NOMO-1 (cell line): ENCODE measurements around the gene B3GAT1.
A peak's percentile ranks its signal among the peaks of the same experiment; 100 is the strongest.

ENCODE experiments used
- DNase-seq, 2 experiments: peaks; one replicate each; lab custom pipeline; 2025; ENCODE audit not compliant: unreplicated experiment in 2 of 2; lab: John Stamatoyannopoulos, UW

B3GAT1 gene

DNA sequence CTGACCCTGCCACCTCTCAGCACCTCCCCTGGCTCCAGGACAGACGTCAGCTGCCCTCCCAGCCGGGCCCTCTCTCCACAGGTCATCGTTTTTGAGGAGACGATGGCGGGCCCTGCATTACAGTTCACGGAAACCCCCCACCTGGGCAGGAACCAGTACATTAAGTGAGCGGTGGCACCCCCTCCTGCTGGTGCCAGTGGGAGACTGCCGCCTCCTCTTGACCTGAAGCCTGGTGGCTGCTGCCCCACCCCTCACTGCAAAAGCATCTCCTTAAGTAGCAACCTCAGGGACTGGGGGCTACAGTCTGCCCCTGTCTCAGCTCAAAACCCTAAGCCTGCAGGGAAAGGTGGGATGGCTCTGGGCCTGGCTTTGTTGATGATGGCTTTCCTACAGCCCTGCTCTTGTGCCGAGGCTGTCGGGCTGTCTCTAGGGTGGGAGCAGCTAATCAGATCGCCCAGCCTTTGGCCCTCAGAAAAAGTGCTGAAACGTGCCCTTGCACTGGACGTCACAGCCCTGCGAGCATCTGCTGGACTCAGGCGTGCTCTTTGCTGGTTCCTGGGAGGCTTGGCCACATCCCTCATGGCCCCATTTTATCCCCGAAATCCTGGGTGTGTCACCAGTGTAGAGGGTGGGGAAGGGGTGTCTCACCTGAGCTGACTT, 37.0 kb downstream of the B3GAT1 start:
- DNase-seq, result no peak

DNA sequence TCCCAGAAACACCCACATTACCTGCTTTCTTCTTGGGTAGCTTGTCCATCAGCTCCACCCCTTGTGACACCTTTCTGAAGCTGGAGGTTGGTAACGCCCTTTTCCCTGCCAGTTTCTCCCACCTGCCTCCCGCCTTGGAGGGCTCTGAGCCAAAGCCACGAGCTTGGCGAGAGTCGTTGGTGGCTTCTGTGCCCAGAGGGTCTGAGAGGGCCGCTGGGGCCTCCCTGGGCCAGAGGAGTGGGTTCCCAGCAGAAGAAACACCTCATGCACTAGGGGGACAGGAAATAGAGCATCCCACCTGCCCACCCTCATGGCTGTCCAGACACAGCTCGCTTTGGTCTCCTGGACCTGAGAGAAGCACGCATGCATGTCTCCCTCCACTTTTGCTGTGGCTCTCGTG, 37.9 kb downstream of the B3GAT1 start:
- DNase-seq, result no peak

- no peak for DNase-seq
Observed at GRCh38 chr11:134373591-134374052, 38.4 kb downstream of the B3GAT1 start.

- DNase-seq, result no peak
Observed at GRCh38 chr11:134372961-134373360, 39.1 kb downstream of the B3GAT1 start.

DNA sequence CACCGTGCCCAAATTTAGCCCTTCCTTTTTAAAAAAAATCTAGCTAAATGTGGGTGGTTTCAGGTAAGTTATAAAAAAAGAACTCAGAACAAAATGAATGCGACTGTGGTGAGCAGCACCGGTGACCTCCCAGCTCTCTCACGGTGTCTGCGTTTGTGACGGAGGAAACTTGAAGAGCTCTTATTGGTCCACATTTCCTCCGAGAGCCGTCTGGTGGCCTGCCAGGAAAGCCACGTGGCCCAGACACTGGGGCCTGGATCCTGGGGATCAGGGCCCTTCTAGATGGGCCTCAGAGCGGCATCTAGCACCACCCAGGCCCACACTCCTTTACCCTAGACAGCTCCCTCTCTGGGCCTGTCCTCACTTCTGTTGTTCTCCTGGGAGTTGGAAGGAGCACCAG, 39.5 kb downstream of the B3GAT1 start:
- DNase-seq, result no peak

- DNase-seq, result no peak
Observed at GRCh38 chr11:134371436-134372185, 40.4 kb downstream of the B3GAT1 start.

DNA sequence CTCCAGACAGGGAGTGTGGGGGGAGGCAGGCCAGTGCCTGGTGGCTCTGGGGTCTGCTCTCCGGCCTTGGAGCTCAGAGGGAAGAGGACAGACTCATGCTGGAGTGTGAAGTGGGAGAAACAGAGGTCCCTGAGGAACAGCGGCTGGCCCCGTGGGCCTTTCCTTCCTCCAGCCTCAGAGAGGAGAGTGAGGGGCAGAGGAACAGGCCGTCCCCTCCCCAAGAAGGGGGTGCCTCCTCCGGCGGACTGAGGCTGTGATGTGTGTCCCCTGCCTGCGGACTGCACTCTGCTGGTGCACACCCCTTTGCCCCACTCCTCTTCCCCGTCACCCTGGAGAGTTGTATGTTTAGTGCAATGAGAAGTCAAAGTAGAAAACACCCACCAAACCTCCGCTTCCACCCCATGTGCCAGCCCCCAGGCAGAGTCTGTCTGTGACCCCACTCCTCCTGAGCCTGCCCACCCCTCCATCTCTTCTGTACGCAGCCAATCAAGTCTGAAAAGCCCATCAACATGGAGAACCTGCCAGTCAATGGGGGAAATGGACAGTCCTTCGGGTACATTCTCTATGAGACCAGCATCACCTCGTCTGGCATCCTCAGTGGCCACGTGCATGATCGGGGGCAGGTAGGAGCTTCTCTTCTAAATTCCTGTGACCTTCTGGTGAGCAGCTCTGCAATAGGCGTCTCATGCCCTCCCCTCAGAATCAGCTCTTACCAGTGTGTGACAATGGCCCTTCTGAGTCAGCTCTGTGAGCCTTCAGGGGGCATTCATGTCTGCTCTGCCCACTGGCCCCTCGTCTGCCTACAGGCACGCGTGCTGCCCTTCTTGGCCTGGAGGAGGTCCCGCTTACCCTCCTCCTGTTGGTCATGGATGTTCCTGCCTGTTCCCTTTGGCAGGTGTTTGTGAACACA, 41.3 kb downstream of the B3GAT1 start:
- no peak for DNase-seq

DNA sequence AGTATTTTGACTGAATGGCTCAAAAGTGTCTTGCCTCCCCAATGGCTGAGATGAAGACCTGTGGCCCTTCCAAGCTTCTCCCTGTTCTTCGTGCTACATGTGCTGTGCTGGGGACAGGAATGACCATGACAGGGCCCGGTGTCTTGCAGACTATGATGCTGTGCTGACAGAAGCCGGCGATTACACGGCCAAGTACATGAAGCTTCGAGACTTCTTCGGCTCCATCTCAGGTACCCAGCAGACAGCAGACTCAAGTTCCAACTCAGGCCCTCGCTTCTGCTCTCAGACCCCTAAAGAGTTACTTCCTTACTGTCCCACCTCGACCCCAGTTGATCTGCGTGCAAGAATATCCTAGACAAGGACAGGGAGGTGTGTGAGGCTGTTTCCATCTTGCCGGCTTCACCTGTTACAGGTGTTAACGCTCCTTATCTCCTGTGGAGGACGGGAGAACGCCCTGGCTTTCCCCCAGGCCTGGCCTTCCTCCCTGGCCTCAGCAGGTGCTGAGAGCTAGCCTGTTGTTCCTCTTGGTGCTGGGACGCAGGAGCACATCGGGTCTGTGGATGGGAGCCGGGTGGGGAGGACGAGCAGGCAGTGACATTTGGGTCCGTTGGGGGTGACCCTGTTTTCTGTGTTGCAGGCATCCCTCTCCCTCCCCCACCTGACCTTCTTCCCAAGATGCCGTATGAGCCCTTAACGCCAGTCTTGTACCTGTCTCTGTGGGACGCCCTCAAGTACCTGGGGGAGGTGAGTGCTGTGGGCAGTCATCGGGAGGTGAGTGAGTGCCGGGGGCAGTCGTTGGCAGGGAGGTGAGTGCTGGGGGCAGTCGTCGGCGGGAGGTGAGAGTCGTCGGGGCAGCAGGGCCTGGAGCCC, 42.2 kb downstream of the B3GAT1 start:
- DNase-seq, result no peak

DNA sequence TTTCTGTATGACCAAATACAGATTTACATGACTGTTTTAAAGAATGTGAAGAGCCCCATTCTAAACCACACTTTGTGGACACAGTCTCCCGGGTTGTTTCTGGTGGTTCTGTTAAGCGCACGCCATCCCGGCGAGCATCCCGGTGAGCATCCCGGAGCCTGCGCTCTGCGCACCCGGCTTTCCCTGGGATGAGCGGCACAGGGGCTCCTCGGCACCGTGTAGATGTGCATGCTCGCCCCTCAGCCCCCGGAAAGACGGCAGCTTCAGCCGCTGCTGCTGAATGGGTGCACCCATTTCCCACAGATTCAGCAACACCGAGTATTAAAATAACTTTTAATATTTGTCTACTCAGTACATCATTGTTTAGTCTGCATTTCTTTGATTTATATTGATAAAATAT, 44.3 kb downstream of the B3GAT1 start:
- DNase-seq, result no peak

DNA sequence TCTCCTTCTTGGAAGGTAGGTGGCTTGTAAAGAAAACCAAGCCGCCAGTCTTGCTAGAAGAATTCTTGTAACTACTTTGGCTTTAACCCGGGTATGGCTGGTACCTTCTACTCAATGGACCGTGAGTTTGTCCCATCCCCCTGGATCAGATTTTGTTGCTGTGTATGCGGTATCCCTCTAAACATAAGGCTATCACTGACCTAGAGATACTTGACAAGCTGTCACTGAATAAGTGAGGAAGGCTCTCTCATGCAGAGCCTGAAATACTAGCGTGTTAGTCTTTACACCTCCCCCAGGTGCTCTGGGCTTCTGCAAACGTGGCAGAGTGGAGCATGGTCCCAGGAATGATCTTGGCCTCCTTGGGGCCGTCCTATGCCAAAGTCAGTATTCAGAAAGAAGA, 45.8 kb downstream of the B3GAT1 start:
- no peak for DNase-seq

DNA sequence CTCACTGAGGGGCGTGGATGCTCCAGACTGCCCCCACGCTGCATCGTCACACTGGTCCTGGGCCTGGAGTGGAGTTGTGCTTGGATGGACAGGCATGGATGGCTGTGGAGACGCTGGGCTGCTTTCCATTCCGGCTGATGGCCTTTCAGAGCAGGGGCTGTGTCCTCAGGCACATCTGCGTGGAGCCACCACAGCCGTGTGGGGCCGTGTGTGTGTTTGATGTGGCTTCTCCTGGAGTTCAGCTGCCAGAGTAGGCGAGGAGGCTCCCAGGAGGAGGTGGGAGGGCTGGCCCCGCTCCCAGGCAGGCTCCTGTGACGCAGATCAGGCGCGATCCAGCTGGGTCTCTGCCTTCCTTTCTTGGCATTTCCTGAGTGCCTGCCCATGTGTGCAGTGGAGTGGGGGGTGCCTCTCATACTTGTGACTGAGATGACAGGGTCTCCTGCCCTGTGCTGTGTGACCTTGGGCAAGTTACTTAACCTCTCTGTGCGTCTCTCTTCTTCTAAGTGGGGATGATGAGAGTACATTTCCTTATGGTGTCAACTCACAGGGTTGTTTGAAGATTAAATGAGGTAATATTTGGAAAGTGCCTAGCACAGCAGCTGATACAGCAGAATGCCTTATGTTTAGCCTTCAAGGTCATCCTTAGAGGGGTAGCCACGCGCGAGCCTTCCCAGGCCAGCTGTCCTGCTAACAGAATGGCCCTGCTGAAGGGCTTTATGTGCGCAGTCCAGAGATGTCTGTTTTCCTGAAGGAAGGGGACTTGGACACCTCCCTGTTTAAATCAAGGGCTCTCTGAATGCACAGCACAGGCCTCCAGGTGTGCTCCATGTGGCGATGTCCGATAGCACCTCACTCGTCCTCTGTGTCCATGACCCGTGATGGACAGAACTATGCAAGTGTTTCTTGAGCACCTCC, 46.8 kb downstream of the B3GAT1 start:
- no peak for DNase-seq

GRCh38 chr11:134364261-134364660, 47.8 kb downstream of the B3GAT1 start:
- no peak for DNase-seq

- DNase-seq, result no peak
Observed at GRCh38 chr11:134363592-134363991, 48.5 kb downstream of the B3GAT1 start.

DNA sequence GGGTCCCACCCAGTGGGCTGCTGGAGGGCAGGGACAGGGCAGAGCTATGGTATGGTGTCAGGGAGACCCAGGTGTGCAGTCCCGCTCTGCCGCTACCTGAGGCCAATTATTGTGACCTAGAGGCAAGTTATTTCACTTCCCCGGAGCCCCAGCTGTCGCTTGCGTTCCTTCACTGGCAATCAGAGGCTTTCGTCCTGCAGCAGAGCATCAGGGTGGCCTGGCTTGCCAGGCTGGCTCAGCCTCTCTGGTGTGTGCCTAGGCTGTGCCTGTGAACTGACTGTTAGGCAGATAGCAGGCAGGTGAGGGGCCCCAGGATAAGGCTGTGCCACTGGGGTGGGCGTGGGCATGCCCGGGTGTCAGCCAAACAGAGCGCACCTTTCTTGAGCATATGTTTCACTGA, 48.9 kb downstream of the B3GAT1 start:
- no peak for DNase-seq

DNA sequence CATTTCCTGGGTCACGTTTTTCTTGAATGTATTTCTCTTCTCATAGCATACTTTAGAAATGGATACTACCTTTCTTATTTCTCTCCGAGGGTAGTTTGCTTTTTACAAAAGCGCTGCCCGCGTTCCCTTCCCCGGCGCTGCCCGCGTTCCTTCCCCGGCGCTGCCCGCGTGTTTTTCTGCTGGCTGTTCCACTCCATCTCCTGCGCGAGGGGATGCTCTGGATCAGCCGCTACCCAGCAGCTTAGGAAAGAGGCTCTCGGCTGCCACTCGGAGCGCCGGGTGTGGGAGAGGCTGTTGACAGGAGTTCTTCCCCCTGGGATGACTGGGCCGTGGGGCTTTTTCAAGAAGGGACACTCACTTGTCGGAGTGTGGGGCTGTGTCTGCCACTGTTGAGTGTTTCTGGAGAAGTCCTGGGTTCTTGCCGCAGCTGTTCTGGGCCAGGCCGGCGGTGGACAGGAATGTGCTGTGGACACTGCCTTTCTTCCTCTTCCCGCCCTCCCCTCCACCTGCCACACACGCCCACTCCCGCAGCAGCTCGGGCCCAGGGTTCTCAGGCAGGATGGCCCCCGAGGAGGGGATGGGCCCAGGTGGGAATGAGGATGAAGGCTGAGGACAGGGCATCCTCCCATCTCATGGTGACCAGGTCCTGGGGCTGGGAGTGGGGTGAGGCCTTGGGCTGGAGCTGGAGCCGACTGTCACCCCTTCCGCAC, 49.7 kb downstream of the B3GAT1 start:
- no peak for DNase-seq

- no peak for DNase-seq
Observed at GRCh38 chr11:134361661-134362060, 50.4 kb downstream of the B3GAT1 start.

DNA sequence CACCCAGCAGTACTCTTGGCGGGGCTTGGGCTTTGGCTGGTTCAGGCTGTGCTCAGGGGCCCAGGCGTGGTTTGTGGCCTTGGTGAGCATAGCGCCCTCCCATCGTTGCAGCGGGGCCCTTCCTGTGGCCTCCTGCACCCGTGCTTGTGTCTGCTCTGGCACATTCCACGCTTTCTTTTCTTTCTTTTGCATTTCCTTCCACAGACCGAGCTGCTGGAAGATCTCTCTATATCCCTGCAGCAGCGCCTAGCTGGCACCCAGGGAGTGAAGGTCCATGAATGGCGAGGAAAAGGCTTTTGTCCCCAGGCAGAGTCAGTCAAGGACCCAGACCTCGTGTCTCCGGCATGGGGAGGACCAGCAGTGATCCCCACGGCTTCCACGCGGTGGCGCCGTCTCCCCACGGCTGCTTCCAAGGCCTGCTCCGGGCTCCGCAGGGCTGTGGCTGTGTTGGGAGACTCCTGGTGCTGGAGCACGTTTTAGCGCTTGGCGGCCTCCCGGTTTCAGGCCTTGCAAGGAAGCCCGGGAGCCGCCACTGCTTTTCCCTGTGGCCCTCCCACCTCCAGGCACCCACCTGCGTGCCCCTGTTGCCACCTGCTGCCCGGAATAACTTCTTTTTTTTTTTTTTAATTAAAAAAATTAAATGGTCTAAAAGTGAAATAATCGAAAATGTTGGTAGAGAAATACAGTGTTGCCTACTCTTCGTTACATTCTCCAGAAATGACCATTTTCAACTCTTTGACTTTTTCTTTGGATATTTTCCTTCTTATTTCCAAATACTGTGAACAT, 51.8 kb downstream of the B3GAT1 start:
- peak; percentile 29 to 42 for DNase-seq

- no peak for DNase-seq
Observed at GRCh38 chr11:134359646-134360045, 52.4 kb downstream of the B3GAT1 start.
